GM12878 (cell line): ENCODE results near the gene BCAS3. TPM values are rescaled to one million over a fixed set of nuclear protein-coding genes. Genes with fewer than 3 reads are reported as not detected.

Experiments
- ATAC-seq: fragments of 200-7000 bp; cut with Tn5 transposase; 3 replicates; pipeline ENCODE4 v1.9.1; 2020; ENCODE audit warnings: mild to moderate bottlenecking, moderate library complexity
- BruUV-seq: library from RNA; stranded (reverse); fragments of 400-500 nt; replicated peaks from 2 replicates; lab custom pipeline; 2021; lab: Mats Ljungman, UMichigan
- CTCF ChIA-PET: fragments of 300-600 bp; sonication (Branson Sonifier 250); formaldehyde crosslinking; extraction: SDS; loops from one replicate; lab custom pipeline; 2021; ENCODE audit warnings: inconsistent platforms; lab: Yijun Ruan, JAX
- POLR2A ChIA-PET: fragments of 350-600 bp; formaldehyde crosslinking; extraction: SDS; loops from one replicate; lab custom pipeline; 2021; ENCODE audit warnings: inconsistent platforms; lab: Charles Lee
- RAD21 ChIA-PET: fragments of 300-600 bp; sonication (Branson Sonifier 250); formaldehyde crosslinking; loops from one replicate; lab custom pipeline; 2023; ENCODE audit warnings: antibody characterized with exemption; ENCODE audit not compliant: unreplicated experiment; lab: Charles Lee
- SMC1A ChIA-PET: fragments of 300-600 bp; sonication (Branson Sonifier 250); formaldehyde crosslinking; loops from one replicate; lab custom pipeline; 2023; ENCODE audit not compliant: unreplicated experiment, uncharacterized antibody; lab: Charles Lee
- DNase-seq: peaks from one replicate; pipeline ENCODE4 v3.0.0-alpha.2; 2011; ENCODE audit warnings: low read depth, low spot score
- FAIRE-seq: peaks from 3 replicates; lab custom pipeline; 2011; peaks lifted over from hg19 to GRCh38; lab: Jason Lieb, UNC
- H2AFZ ChIP-seq: 2 replicates; pipeline ENCODE4 v1.6.0; 2011; ENCODE audit warnings: low read depth, low read length, control low read depth; ENCODE audit not compliant: control insufficient read depth
- H3K27ac ChIP-seq: 2 replicates; pipeline ENCODE4 v1.5.1; 2011; ENCODE audit warnings: control low read depth; ENCODE audit not compliant: control insufficient read depth, insufficient read depth
- H3K27me3 ChIP-seq, 2 experiments: replicated peaks in 1 of 2; 2 replicates each; pipeline versions ENCODE4 v1.6.0 to v1.6.1; 2011; ENCODE audit warnings: low read length in 1 of 2; ENCODE audit not compliant: control insufficient read depth in 2 of 2, insufficient read depth in 2 of 2
- H3K36me3 ChIP-seq, 2 experiments: 2 replicates each; pipeline ENCODE4 v1.5.1; 2011; ENCODE audit warnings: low read length in 1 of 2; ENCODE audit not compliant: control insufficient read depth in 2 of 2, insufficient read depth in 2 of 2
- H3K4me1 ChIP-seq: 2 replicates; pipeline ENCODE4 v1.6.1; 2011; ENCODE audit warnings: mild to moderate bottlenecking, low read length, moderate library complexity, mixed read lengths; ENCODE audit not compliant: control insufficient read depth, insufficient read depth
- H3K4me2 ChIP-seq: 2 replicates; pipeline ENCODE4 v1.6.0; 2011; ENCODE audit warnings: control low read depth; ENCODE audit not compliant: control insufficient read depth, insufficient read depth
- H3K4me3 ChIP-seq: fragments of 200-600 bp; sonication (generic); 2 replicates; pipeline ENCODE4 v1.5.1; 2016
- H3K79me2 ChIP-seq: 2 replicates; pipeline ENCODE4 v1.6.0; 2011; ENCODE audit warnings: low read length; ENCODE audit not compliant: control insufficient read depth, insufficient read depth
- H3K9ac ChIP-seq: 2 replicates; pipeline ENCODE4 v1.8.0; 2011; ENCODE audit warnings: low read length, control low read depth, mixed read lengths; ENCODE audit not compliant: control insufficient read depth, insufficient read depth
- H3K9me3 ChIP-seq: replicated peaks from 3 replicates; pipeline ENCODE4 v1.5.1; 2011; ENCODE audit warnings: mild to moderate bottlenecking, low read length; ENCODE audit not compliant: control insufficient read depth, insufficient read depth
- H4K20me1 ChIP-seq: 2 replicates; pipeline ENCODE4 v1.6.0; 2011; ENCODE audit not compliant: control insufficient read depth, insufficient read depth
- CHD2 ChIP-seq: IDR thresholded peaks from 2 replicates; pipeline ENCODE4 v1.6.1; 2011; ENCODE audit warnings: low read depth, low read length, improper control_type of control experiment, borderline replicate concordance
- CREB1 ChIP-seq: IDR thresholded peaks from 2 replicates; pipeline ENCODE4 v1.6.1; 2012; ENCODE audit warnings: low read depth, mild to moderate bottlenecking, inconsistent platforms
- ETV6 ChIP-seq, 2 experiments: fragments of 450-650 bp in 1 of 2; IDR thresholded peaks in 1 of 2; conservative IDR thresholded peaks in 1 of 2; 2 replicates each; pipeline ENCODE4 v1.6.1; 2014; ENCODE audit warnings: antibody characterized with exemption in 1 of 2, borderline replicate concordance in 1 of 2, low read depth in 1 of 2, mild to moderate bottlenecking in 1 of 2, moderate library complexity in 1 of 2
- NFXL1 ChIP-seq: fragments of 450-650 bp; IDR thresholded peaks from 2 replicates; pipeline ENCODE4 v1.6.1; 2017; ENCODE audit warnings: antibody characterized with exemption, mild to moderate bottlenecking, borderline replicate concordance
- WGBS: methylation state at CpG from one replicate; pipeline ENCODE4 v1.1.6; 2016; ENCODE audit warnings: low lambda C conversion rate; ENCODE audit not compliant: insufficient replicate concordance, insufficient coverage; ENCODE audit errors: missing lambda C conversion rate; 5-methylcytosine and 5-hydroxymethylcytosine counted together
- in situ Hi-C: fragments of 300-500 bp; cut with MboI; formaldehyde crosslinking; loops from 9 replicates; pipeline ENCODE4 v1.14.3; 2018; ENCODE audit warnings: mixed read lengths
- intact Hi-C: fragments of 100-400 bp; cut with micrococcal nuclease; formaldehyde crosslinking; loops from one replicate; pipeline ENCODE4 v1.14.2; 2022; ENCODE audit not compliant: unreplicated experiment
- polyA plus RNA-seq, 11 experiments: library from polyadenylated mRNA; depleted of rRNA in 4 of 11; unstranded in 6 of 11; stranded (reverse) in 5 of 11; fragments of >200 nt; fragmentation: Nextera tagmentation in 4 of 11; fragmentation: Illumina TruSeq in 1 of 11; extraction: Ambion mirVana in 4 of 11; extraction: Trizol in 1 of 11; gene quantifications; 1 replicate in 1 of 11; 2 replicates in 10 of 11; pipeline versions ENCODE4 v1.2.1 to v1.2.3, GENCODE V29; 2011 to 2016; ENCODE audit warnings: inconsistent platforms in 2 of 11, missing spikeins in 2 of 11, low read depth in 1 of 11
- total RNA-seq, 4 experiments: library from RNA; depleted of rRNA in 3 of 4; stranded (reverse); fragments of >200 nt in 3 of 4; fragmentation: Illumina TruSeq in 1 of 4; extraction: Trizol in 1 of 4; gene quantifications; 2 replicates each; pipeline versions ENCODE4 v1.2.1 to v1.2.3, GENCODE V29; 2013 to 2021

BCAS3 gene
- total and polyA plus RNA-seq, 10 of the 15 experiments (the other 5 are each of a cell fraction or from before 2014, with no cell fraction given), result 2.1 to 11.0 (median 6.6) TPM

GRCh38 chr17:61227866-61228265 is 550.2 kb downstream of the BCAS3 start (continued):
- TF ChIP-seq CHD2, result no peak

DNA sequence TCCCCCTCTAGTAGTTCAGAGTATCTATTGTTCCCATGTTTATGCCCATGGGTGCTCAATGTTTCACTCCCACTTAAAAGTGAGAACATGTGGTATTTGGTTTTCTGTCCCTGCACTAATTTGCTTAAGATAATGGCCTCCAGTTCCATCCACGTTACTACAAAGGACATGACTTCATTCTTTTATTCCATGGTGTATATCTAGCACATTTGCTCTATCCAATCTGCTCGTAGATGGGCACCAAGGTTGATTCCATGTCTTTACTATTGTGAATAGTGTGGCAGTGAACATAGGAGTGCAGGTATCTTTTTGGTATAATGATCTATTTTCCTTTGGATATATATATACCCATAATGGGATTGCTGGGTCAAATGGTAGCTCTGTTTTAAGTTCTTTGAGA is 552.8 kb downstream of the BCAS3 start:
- Histone ChIP-seq H3K9ac (no peak overlapping the region), H2AFZ (no peak overlapping the region), H3K79me2 (no peaks in the 10 kb centered on the region), H3K27me3 (no peaks in the 10 kb centered on the region), H3K4me2 (no peak overlapping the region), H3K4me3 (no peak overlapping the region), H3K36me3 (no peaks in the 10 kb centered on the region), H3K27ac (no peak overlapping the region), H4K20me1 (no peaks in the 10 kb centered on the region), H3K9me3 (no peaks in the 10 kb centered on the region), H3K4me1 (no peaks in the 10 kb centered on the region)
- ChIA-PET RAD21 (no interaction called here), CTCF (interaction anchor here (0.6 kb wide), 1 partner anchor 22 kb away, joined by 3 read pairs; no protein-coding TSS in a partner anchor), POLR2A (interaction anchor here (0.7 kb wide), 1 partner anchor 1949 kb away, joined by 5 read pairs; no protein-coding TSS in a partner anchor), SMC1A (no interaction called here)
- BruUV-seq, result no TSS peak
- DNase-seq (no peak), FAIRE-seq (no peak), ATAC-seq (no peak)
- intact Hi-C loops (loop anchor here (10.0 kb wide), 1 partner anchor 226 kb away; no protein-coding TSS in a partner anchor), in situ Hi-C loops (no loop called here)
- TF ChIP-seq ETV6 (conservative IDR thresholded peaks at IDR 0.05 in 1 of 2, IDR thresholded peaks at IDR 0.05 in 1 of 2; ENCODE audit: borderline replicate concordance in 1 of 2, low read depth in 1 of 2) (0 out of 4 replicates have a peak, but pooled peaks of 1 of the 2 experiments have one; percentile 64), NFXL1 (peak; percentile 92), CREB1 (no peak)
- WGBS, result 32% methylated on average over 2 of the region's 2 CpGs
